HepG2 (cell line): ENCODE results near the gene SAMSN1. TPM values are rescaled to one million over a fixed set of nuclear protein-coding genes. Genes with fewer than 3 reads are reported as not detected.

Source experiments
- ATAC-seq: fragments of 200-7000 bp; cut with Tn5 transposase; 3 replicates; pipeline ENCODE4 v1.9.1; 2020; ENCODE audit warnings: mild to moderate bottlenecking, moderate library complexity
- BruUV-seq: library from RNA; stranded (reverse); fragments of 400-500 nt; replicated peaks from 2 replicates; lab custom pipeline; 2021; lab: Mats Ljungman, UMichigan
- CTCF ChIA-PET: fragments of 300-600 bp; formaldehyde crosslinking; extraction: SDS; loops from one replicate; lab custom pipeline; 2021; ENCODE audit warnings: low total read pairs, inconsistent platforms, low intra/inter-chr PET ratio; lab: Yijun Ruan, JAX
- POLR2A ChIA-PET: fragments of 350-600 bp; sonication (Branson Sonifier 250); formaldehyde crosslinking; loops from one replicate; lab custom pipeline; 2020; ENCODE audit warnings: antibody characterized with exemption, inconsistent platforms; lab: Yijun Ruan, JAX
- DNase-seq: peaks from one replicate; pipeline ENCODE4 v3.0.0-alpha.2; 2015; ENCODE audit warnings: low spot score
- FAIRE-seq: peaks from 3 replicates; lab custom pipeline; 2011; peaks lifted over from hg19 to GRCh38; lab: Jason Lieb, UNC
- H2AFZ ChIP-seq: one replicate; pipeline ENCODE4 v1.6.1; 2011; ENCODE audit warnings: low read length, inconsistent platforms
- H3K27ac ChIP-seq: fragments of 300-600 bp; 3 replicates; pipeline ENCODE4 v1.8.0; 2011; ENCODE audit warnings: mixed run types, mild to moderate bottlenecking, mixed read lengths, low read length, inconsistent platforms; ENCODE audit not compliant: insufficient read depth; ENCODE audit errors: extremely low read length
- H3K27me3 ChIP-seq, 2 experiments: fragments of 200-600 bp in 1 of 2; 2 replicates in 1 of 2; 3 replicates in 1 of 2; pipeline versions ENCODE4 v1.6.0 to v1.8.0; 2011; ENCODE audit warnings: low read length in 2 of 2, mild to moderate bottlenecking in 2 of 2, moderate library complexity in 2 of 2, inconsistent platforms in 1 of 2; ENCODE audit not compliant: insufficient read depth in 2 of 2, control insufficient read depth in 1 of 2
- H3K36me3 ChIP-seq, 2 experiments: fragments of 200-600 bp in 1 of 2; replicated peaks in 1 of 2; 2 replicates in 1 of 2; 3 replicates in 1 of 2; pipeline versions ENCODE4 v1.5.1 to v1.8.0; 2011; ENCODE audit warnings: low read length in 2 of 2, inconsistent platforms in 1 of 2; ENCODE audit not compliant: insufficient read depth in 2 of 2, control insufficient read depth in 1 of 2
- H3K4me1 ChIP-seq: 2 replicates; pipeline ENCODE4 v1.5.1; 2012; ENCODE audit warnings: low read length, inconsistent platforms; ENCODE audit not compliant: insufficient read depth
- H3K4me2 ChIP-seq: 2 replicates; pipeline ENCODE4 v1.6.0; 2011; ENCODE audit warnings: low read depth, low read length, inconsistent platforms
- H3K4me3 ChIP-seq, 3 experiments: fragments of 200-600 bp in 1 of 3; sonication (generic), shearing (Covaris generic) in 1 of 3; replicated peaks in 1 of 3; 2 replicates each; pipeline ENCODE4 v1.5.1; 2011 to 2016; ENCODE audit warnings: low read length in 3 of 3, inconsistent platforms in 2 of 3, low read depth in 2 of 3, mild to moderate bottlenecking in 2 of 3, control low read depth in 1 of 3, mixed read lengths in 1 of 3; ENCODE audit not compliant: insufficient read depth in 1 of 3
- H3K79me2 ChIP-seq: one replicate; pipeline ENCODE4 v1.6.1; 2011; ENCODE audit warnings: low read length, inconsistent platforms; ENCODE audit not compliant: insufficient read depth
- H3K9ac ChIP-seq: 2 replicates; pipeline ENCODE4 v1.6.0; 2011; ENCODE audit warnings: mild to moderate bottlenecking, low read depth, low read length, inconsistent platforms; ENCODE audit not compliant: insufficient read depth
- H3K9me3 ChIP-seq: 2 replicates; pipeline ENCODE4 v1.5.1; 2012; ENCODE audit warnings: mild to moderate bottlenecking, low read length
- H4K20me1 ChIP-seq: 2 replicates; pipeline ENCODE4 v1.6.0; 2011; ENCODE audit warnings: inconsistent platforms, mild to moderate bottlenecking, low read length, moderate library complexity; ENCODE audit not compliant: insufficient read depth
- ATF5 ChIP-seq: sonication (generic); formaldehyde crosslinking; IDR thresholded peaks from 2 replicates; pipeline ENCODE4 v1.4.0; 2020; ENCODE audit warnings: mild to moderate bottlenecking, low read depth, missing genetic modification reagents
- CENPX ChIP-seq: sonication (generic); formaldehyde crosslinking; IDR thresholded peaks from 2 replicates; pipeline ENCODE4 v1.9.0; 2021; ENCODE audit warnings: mild to moderate bottlenecking, missing genetic modification reagents, moderate library complexity
- HNRNPUL1 ChIP-seq: fragments of 200-400 bp; formaldehyde crosslinking; IDR thresholded peaks from 2 replicates; pipeline ENCODE4 v1.6.1; 2017; ENCODE audit warnings: low read depth, mild to moderate bottlenecking, low read length, moderate library complexity
- IRF1 ChIP-seq: sonication (generic); formaldehyde crosslinking; IDR thresholded peaks from 2 replicates; pipeline ENCODE4 v1.4.0; 2020; ENCODE audit warnings: low read depth, mild to moderate bottlenecking, missing genetic modification reagents
- NFE2L2 ChIP-seq: fragments of 150-350 bp; IDR thresholded peaks from 2 replicates; pipeline ENCODE4 v1.6.1; 2014; ENCODE audit warnings: low read length
- PAX8 ChIP-seq: sonication (generic); formaldehyde crosslinking; IDR thresholded peaks from 2 replicates; pipeline ENCODE4 v1.8.0; 2022; ENCODE audit warnings: mild to moderate bottlenecking, missing genetic modification reagents, borderline replicate concordance
- PLSCR1 ChIP-seq: sonication (generic); formaldehyde crosslinking; IDR thresholded peaks from 2 replicates; pipeline ENCODE4 v1.5.0; 2020; ENCODE audit warnings: missing genetic modification reagents, mild to moderate bottlenecking, borderline replicate concordance
- THRA ChIP-seq: sonication (generic); formaldehyde crosslinking; IDR thresholded peaks from 2 replicates; pipeline ENCODE4 v1.4.0; 2020; ENCODE audit warnings: missing genetic modification reagents, borderline replicate concordance
- ZNF296 ChIP-seq: sonication (generic); formaldehyde crosslinking; conservative IDR thresholded peaks from 2 replicates; pipeline ENCODE4 v1.5.0; 2020; ENCODE audit warnings: mild to moderate bottlenecking, missing genetic modification reagents
- ZNF552 ChIP-seq: sonication (generic); formaldehyde crosslinking; IDR thresholded peaks from 2 replicates; pipeline ENCODE4 v1.9.0; 2022; ENCODE audit warnings: missing genetic modification reagents, mild to moderate bottlenecking, borderline replicate concordance
- ZNF737 ChIP-seq: sonication (generic); formaldehyde crosslinking; IDR thresholded peaks from 2 replicates; pipeline ENCODE4 v1.5.0; 2020; ENCODE audit warnings: missing genetic modification reagents, mild to moderate bottlenecking, borderline replicate concordance
- ZNF790 ChIP-seq: sonication (generic); formaldehyde crosslinking; IDR thresholded peaks from 2 replicates; pipeline ENCODE4 v1.8.0; 2022; ENCODE audit warnings: missing genetic modification reagents, mild to moderate bottlenecking, borderline replicate concordance
- ZNF792 ChIP-seq: IDR thresholded peaks from 2 replicates; pipeline ENCODE4 v1.6.1; 2016
- WGBS: methylation state at CpG from one replicate; pipeline ENCODE4 v1.1.6; 2017; ENCODE audit warnings: low lambda C conversion rate; 5-methylcytosine and 5-hydroxymethylcytosine counted together
- in situ Hi-C: cut with HindIII; loops from 2 replicates; pipeline ENCODE4 v1.10.0; 2017; ENCODE audit warnings: low pct_unique_long_range_greater_than_20kb; ENCODE audit not compliant: extremely low pct_ligation_motif_present
- intact Hi-C: fragments of 100-400 bp; cut with micrococcal nuclease; formaldehyde crosslinking; loops from one replicate; pipeline ENCODE4 v1.10.0; 2022; ENCODE audit not compliant: unreplicated experiment
- polyA plus RNA-seq, 8 experiments: library from polyadenylated mRNA; depleted of rRNA in 3 of 8; stranded (reverse) in 7 of 8; unstranded in 1 of 8; fragments of >200 nt; fragmentation: Illumina TruSeq in 4 of 8; extraction: Trizol in 4 of 8; gene quantifications; 2 replicates each; pipeline versions ENCODE4 v1.2.1 to v1.2.3, GENCODE V29; 2011 to 2016; ENCODE audit warnings: low read depth in 4 of 8, missing spikeins in 1 of 8, mixed read lengths in 1 of 8; ENCODE audit not compliant: insufficient read depth in 1 of 8
- total RNA-seq, 5 experiments: library from RNA; depleted of rRNA; stranded (reverse); fragments of >200 nt; fragmentation: Illumina TruSeq; extraction: Trizol; gene quantifications; 2 replicates each; pipeline ENCODE4 v1.2.3, GENCODE V29; 2016; ENCODE audit warnings: low read depth in 1 of 5
- TF ChIP-seq, protein P1 (sequence below): IDR thresholded peaks from 2 replicates; pipeline ENCODE4 v1.6.1; 2016; ENCODE audit warnings: low read depth, control low read depth

SAMSN1 gene
- total and polyA plus RNA-seq, 2 of the 13 experiments (the other 11 are each of a cell fraction or from before 2014, with no cell fraction given), result 0.09 TPM; not detected in 1

- H3K4me3 ChIP-seq, result no peak overlapping the region
- H3K27me3 ChIP-seq, result no peaks in the 10 kb centered on the region
- no peaks in the 10 kb centered on the region for H3K79me2 ChIP-seq
- ATAC-seq, result no peak
- no peak for FAIRE-seq
- H3K4me2 ChIP-seq, result no peak overlapping the region
- H3K9me3 ChIP-seq, result no peaks in the 10 kb centered on the region
- ChIA-PET CTCF (no interaction called here), POLR2A (no interaction called here)
- no peak for DNase-seq
- no peak overlapping the region for H3K27ac ChIP-seq
- no peaks in the 10 kb centered on the region for H3K4me1 ChIP-seq
- H2AFZ ChIP-seq, result no peak overlapping the region
- 30% methylated on average over 2 of the region's 2 CpGs for WGBS
- H3K9ac ChIP-seq, result no peak overlapping the region
- in situ Hi-C loops (no loop called here), intact Hi-C loops (no loop called here)
- no peaks in the 10 kb centered on the region for H3K36me3 ChIP-seq
- no peaks in the 10 kb centered on the region for H4K20me1 ChIP-seq
- no peak for TF ChIP-seq ATF5
- BruUV-seq, result no TSS peak
These were observed 45.8 kb upstream of the SAMSN1 start for GRCh38 chr21:14591882-14592281.

- H3K4me2 ChIP-seq, result no peak overlapping the region
- no peaks in the 10 kb centered on the region for H3K4me1 ChIP-seq
- no peaks in the 10 kb centered on the region for H3K79me2 ChIP-seq
- H2AFZ ChIP-seq, result no peak overlapping the region
- no peaks in the 10 kb centered on the region for H3K9me3 ChIP-seq
- no peak for ATAC-seq
- no peaks in the 10 kb centered on the region for H3K27me3 ChIP-seq
- no peak for DNase-seq
- no peak overlapping the region for H3K9ac ChIP-seq
- H3K27ac ChIP-seq, result no peak overlapping the region
- BruUV-seq, result no TSS peak
- no peak overlapping the region for H3K4me3 ChIP-seq
- in situ Hi-C loops, result no loop called here
- no peaks in the 10 kb centered on the region for H3K36me3 ChIP-seq
- H4K20me1 ChIP-seq, result no peaks in the 10 kb centered on the region
- intact Hi-C loops, result no loop called here
- POLR2A ChIA-PET, result no interaction called here
- CTCF ChIA-PET, result no interaction called here
- FAIRE-seq, result no peak
- TF ChIP-seq PAX8 (CRISPR knock-in tag) (no peak), PLSCR1 (CRISPR knock-in tag) (no peak), NFE2L2 (no peak), THRA (CRISPR knock-in tag) (no peak), ZNF552 (CRISPR knock-in tag) (no peak), CENPX (CRISPR knock-in tag) (no peak), IRF1 (CRISPR knock-in tag) (no peak), ZNF790 (CRISPR knock-in tag) (no peak), ZNF737 (CRISPR knock-in tag) (no peak), ZNF296 (no peak), ZNF792 (no peak), HNRNPUL1 (no peak)
- TF ChIP-seq, protein P1, sequence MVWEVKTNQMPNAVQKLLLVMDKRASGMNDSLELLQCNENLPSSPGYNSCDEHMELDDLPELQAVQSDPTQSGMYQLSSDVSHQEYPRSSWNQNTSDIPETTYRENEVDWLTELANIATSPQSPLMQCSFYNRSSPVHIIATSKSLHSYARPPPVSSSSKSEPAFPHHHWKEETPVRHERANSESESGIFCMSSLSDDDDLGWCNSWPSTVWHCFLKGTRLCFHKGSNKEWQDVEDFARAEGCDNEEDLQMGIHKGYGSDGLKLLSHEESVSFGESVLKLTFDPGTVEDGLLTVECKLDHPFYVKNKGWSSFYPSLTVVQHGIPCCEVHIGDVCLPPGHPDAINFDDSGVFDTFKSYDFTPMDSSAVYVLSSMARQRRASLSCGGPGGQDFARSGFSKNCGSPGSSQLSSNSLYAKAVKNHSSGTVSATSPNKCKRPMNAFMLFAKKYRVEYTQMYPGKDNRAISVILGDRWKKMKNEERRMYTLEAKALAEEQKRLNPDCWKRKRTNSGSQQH (CRISPR knock-in tag), result no peak
These were observed 45.3 kb upstream of the SAMSN1 start for GRCh38 chr21:14591377-14591776.
